ENCODE data around the gene QRICH1. TPM values are rescaled to one million over a fixed set of nuclear protein-coding genes. Genes with fewer than 3 reads are reported as not detected.
A peak's percentile ranks its signal among the peaks of the same experiment; 100 is the strongest.

Gene QRICH1
- total and polyA plus RNA-seq, 2 of the 13 experiments (the other 11 are each of a cell fraction or from before 2014, with no cell fraction given) = 52.6 to 102 TPM

- TF ChIP-seq ZNF546 (CRISPR knock-in tag; conservative IDR thresholded peaks at IDR 0.05) = no peak; the same call in 1 of the 2 replicates
- TF ChIP-seq ZBED4 (CRISPR knock-in tag; IDR thresholded peaks at IDR 0.05; ENCODE audit: borderline replicate concordance) = peak; percentile 73; the same call in 1 of the 2 replicates
- 0 out of 2 replicates have a peak, but pooled peaks have one; percentile 36 for TF ChIP-seq U2AF2 (IDR thresholded peaks at IDR 0.05; ENCODE audit: low read depth, low read length)
- TF ChIP-seq ZNF12 (CRISPR knock-in tag; IDR thresholded peaks at IDR 0.05) = peak; percentile 49; the same call in 1 of the 2 replicates
- TF ChIP-seq MYC (CRISPR knock-in tag; IDR thresholded peaks at IDR 0.05; ENCODE audit: borderline replicate concordance) = peak; percentile 98
- TF ChIP-seq ZNF891 (CRISPR knock-in tag; IDR thresholded peaks at IDR 0.05) = peak; percentile 92
- TF ChIP-seq TOPORS (CRISPR knock-in tag; IDR thresholded peaks at IDR 0.05) = no peak
- TF ChIP-seq SAFB2 (CRISPR knock-in tag; IDR thresholded peaks at IDR 0.05; ENCODE audit: borderline replicate concordance, low read depth) = peak; percentile 99
- TF ChIP-seq RXRB (CRISPR knock-in tag; IDR thresholded peaks at IDR 0.05; ENCODE audit: borderline replicate concordance) = peak; percentile 75
- TF ChIP-seq HIVEP1 (CRISPR knock-in tag; IDR thresholded peaks at IDR 0.05) = peak; percentile 93
- peak; percentile 48; the same call in 1 of the 2 replicates for TF ChIP-seq ARNTL (CRISPR knock-in tag; IDR thresholded peaks at IDR 0.05)
- TF ChIP-seq SAP130 (CRISPR knock-in tag; IDR thresholded peaks at IDR 0.05; ENCODE audit: low read depth) = peak; percentile 92
- TF ChIP-seq BHLHE40 (IDR thresholded peaks at IDR 0.05; ENCODE audit: low read length) = no peak
- TF ChIP-seq NR2F1 (CRISPR knock-in tag; IDR thresholded peaks at IDR 0.05) = peak; percentile 21 to 25; a peak in 1 of 4 replicates
- no peak for TF ChIP-seq NR2F2 (IDR thresholded peaks at IDR 0.05; ENCODE audit: borderline replicate concordance, low read depth)
- TF ChIP-seq THYN1 (CRISPR knock-in tag; IDR thresholded peaks at IDR 0.05; ENCODE audit: borderline replicate concordance, low read depth) = no peak
- TF ChIP-seq HMGXB3 (CRISPR knock-in tag; IDR thresholded peaks at IDR 0.05; ENCODE audit: borderline replicate concordance) = peak; percentile 85; the same call in 1 of the 2 replicates
- TF ChIP-seq KAT8 (CRISPR knock-in tag; IDR thresholded peaks at IDR 0.05) = peak; percentile 94
These were observed 65.0 kb downstream of the QRICH1 start, which contains the start of gene IMPDH2 (continued) for GRCh38 chr3:49028673-49029562.

All from HepG2 (cell line).